GM21447 (cell line): ENCODE data around the gene AP4E1.
"Not testable (repeated sequence)": the region's sequence is repeated elsewhere in the genome, so short reads cannot be mapped to it uniquely, and the experiment has no call there.

Experiments used
- ATAC-seq: cut with Tn5 transposase; IDR thresholded peaks from one replicate; pipeline ENCODE4 v1.9.1; 2021; ENCODE audit not compliant: unreplicated experiment

Gene AP4E1

GRCh38 chr15:50943638-50944037, 35.2 kb downstream of the AP4E1 start:
- ATAC-seq, result no peak

- ATAC-seq, result no peak
Observed at GRCh38 chr15:50944672-50945071, 36.2 kb downstream of the AP4E1 start.

- ATAC-seq, result no peak
Observed at GRCh38 chr15:50945725-50946124, 37.2 kb downstream of the AP4E1 start.

GRCh38 chr15:50950745-50951144, 42.3 kb downstream of the AP4E1 start:
- ATAC-seq, result not testable (repeated sequence)

GRCh38 chr15:50953302-50953701, 44.8 kb downstream of the AP4E1 start:
- ATAC-seq, result no peak

GRCh38 chr15:50954837-50955236, 46.4 kb downstream of the AP4E1 start:
- not testable (repeated sequence) for ATAC-seq

GRCh38 chr15:50959717-50960116, 51.2 kb downstream of the AP4E1 start:
- ATAC-seq, result no peak

- no peak for ATAC-seq
Observed at GRCh38 chr15:50964075-50964474, 55.6 kb downstream of the AP4E1 start.

- no peak for ATAC-seq
Observed at GRCh38 chr15:50968353-50968752, 59.9 kb downstream of the AP4E1 start.

GRCh38 chr15:50970524-50970923, 62.0 kb downstream of the AP4E1 start:
- ATAC-seq, result no peak

GRCh38 chr15:50971115-50971514, 62.6 kb downstream of the AP4E1 start:
- ATAC-seq, result no peak

GRCh38 chr15:50971542-50971941, 63.1 kb downstream of the AP4E1 start:
- ATAC-seq, result no peak

- no peak for ATAC-seq
Observed at GRCh38 chr15:50973605-50974004, 65.1 kb downstream of the AP4E1 start.

- ATAC-seq, result no peak
Observed at GRCh38 chr15:50977162-50977561, 68.7 kb downstream of the AP4E1 start.

GRCh38 chr15:50978580-50978979, 70.1 kb downstream of the AP4E1 start:
- no peak for ATAC-seq

- ATAC-seq, result no peak
Observed at GRCh38 chr15:50979041-50979440, 70.6 kb downstream of the AP4E1 start.

GRCh38 chr15:50993598-50993997, 85.1 kb downstream of the AP4E1 start:
- no peak for ATAC-seq

GRCh38 chr15:50996641-50997040, 88.2 kb downstream of the AP4E1 start:
- ATAC-seq, result no peak

- no peak for ATAC-seq
Observed at GRCh38 chr15:50997371-50998051, 89.0 kb downstream of the AP4E1 start.

- ATAC-seq, result no peak
Observed at GRCh38 chr15:51004103-51004551, 95.6 kb downstream of the AP4E1 start.

- ATAC-seq, result no peak
Observed at GRCh38 chr15:51006336-51006985, 98.0 kb downstream of the AP4E1 start.

- no peak for ATAC-seq
Observed at GRCh38 chr15:51007131-51007666, 98.7 kb downstream of the AP4E1 start.
